Anterior cingulate cortex (tissue), 58 donors: Measurements from ENCODE around the gene SLCO2B1.
A peak's percentile ranks its signal among the peaks of the same experiment; 100 is the strongest.

Experiments used
- DNase-seq, 58 donors: peaks; one replicate each; lab custom pipeline; 2025; lab: John Stamatoyannopoulos, UW

Gene SLCO2B1

GRCh38 chr11:75208446-75208845, 57.5 kb downstream of the SLCO2B1 start:
- DNase-seq = no peak

- no peak for DNase-seq
Observed at GRCh38 chr11:75212411-75212810, 61.5 kb downstream of the SLCO2B1 start.

- DNase-seq = peak in 19 of 58 donors; percentile 3 to 49 (median 15)
Observed at GRCh38 chr11:75214411-75214821, 63.5 kb downstream of the SLCO2B1 start.

DNA sequence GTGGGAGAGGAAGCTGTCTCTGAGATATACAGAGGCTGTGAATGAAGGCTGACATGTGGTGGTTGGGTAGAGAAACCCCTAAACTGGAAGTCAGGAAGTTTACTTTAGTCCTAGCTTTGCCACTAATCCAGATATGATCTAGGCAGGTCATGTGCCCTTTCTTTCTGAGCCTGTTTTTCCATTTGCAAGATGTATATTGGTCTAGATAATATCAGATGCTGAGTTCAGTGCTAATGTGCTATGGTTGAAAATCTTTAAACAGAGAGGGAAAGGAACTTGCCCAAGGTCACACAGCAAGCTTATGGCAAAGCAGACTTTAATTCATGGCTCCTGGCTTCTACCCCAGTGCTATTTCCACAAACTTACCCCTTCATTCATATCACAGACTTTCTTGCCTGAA, 63.9 kb downstream of the SLCO2B1 start:
- no peak for DNase-seq

DNA sequence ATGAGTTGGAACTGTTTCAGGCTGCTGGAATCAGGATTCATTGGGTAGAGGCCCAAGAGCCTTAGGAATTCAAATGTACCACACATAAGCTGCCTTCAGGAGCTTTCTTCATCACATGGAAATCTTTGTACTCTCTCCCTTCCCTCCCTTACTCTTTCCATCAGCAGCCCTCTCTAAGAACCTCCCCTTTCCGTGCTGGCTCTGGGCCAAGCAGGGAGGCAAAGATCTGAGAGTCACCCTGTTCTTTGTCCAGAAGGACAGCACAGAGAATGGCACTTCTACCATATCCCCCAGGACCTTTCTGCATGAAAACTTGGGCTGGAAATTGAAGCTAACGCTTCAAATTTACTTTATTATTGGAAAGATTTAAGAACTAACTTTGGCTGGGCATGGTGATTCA, 69.0 kb downstream of the SLCO2B1 start:
- no peak for DNase-seq

DNA sequence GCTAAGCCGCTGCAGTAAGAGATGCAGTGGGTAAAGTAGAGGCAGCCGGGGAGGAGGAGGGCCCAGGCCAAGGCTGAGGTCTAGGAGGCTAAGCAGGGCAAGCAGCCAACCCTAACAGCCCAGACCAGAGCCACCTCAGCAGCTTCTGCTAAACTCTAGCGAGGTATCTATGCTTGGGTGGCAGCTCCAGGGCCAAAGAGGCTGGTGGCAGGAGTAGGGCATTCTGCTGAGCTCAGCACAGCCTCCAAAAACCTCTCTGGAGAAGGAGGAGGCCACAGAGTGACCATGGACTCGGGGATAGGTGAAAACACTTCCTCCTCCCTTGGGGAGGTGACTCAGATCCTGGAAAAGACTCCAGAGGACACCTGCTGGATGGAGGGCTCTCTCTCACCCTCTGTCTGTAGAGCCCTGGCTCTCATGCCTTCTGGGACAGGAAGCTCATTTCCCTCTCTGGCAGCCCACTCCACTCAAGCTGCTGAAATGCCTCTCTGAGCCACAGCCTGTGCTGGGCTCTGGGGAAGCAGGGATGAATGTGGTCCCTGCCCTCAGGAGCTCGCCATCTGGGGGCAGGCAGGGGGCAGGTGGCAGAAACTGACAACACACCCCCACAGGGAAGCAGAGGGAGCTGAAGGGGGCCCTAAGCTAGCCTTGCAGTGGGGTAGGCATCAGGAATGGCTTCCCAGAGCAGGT, 73.2 kb downstream of the SLCO2B1 start:
- no peak for DNase-seq

- DNase-seq = no peak
Observed at GRCh38 chr11:75225794-75226193, 74.9 kb downstream of the SLCO2B1 start.

- DNase-seq = peak in 5 of 58 donors; percentile 7 to 24 (median 10)
Observed at GRCh38 chr11:75229466-75229865, 78.6 kb downstream of the SLCO2B1 start.

DNA sequence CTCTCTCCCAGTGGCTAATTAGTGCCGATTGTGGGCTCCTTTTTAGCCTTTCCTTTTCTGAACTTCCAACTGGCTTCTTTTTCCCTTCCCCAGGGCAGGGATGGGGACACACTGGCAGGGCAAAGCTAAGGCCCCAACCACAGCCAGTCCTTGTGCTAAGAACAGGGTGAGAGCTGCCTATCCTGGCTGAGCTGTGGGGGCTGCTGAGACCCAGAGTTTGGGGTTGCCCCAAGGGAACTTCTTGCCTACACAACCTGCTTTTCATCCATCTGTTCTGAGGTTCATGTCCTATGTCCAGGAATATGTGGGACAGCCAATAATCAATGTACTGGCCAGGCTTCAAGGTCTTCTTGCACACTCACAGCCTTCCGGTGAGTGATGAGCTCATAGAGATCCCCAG, 79.7 kb downstream of the SLCO2B1 start:
- DNase-seq = peak in 4 of 58 donors; percentile 15 to 33 (median 24)

- DNase-seq = no peak
Observed at GRCh38 chr11:75233754-75234172, 82.9 kb downstream of the SLCO2B1 start.

DNA sequence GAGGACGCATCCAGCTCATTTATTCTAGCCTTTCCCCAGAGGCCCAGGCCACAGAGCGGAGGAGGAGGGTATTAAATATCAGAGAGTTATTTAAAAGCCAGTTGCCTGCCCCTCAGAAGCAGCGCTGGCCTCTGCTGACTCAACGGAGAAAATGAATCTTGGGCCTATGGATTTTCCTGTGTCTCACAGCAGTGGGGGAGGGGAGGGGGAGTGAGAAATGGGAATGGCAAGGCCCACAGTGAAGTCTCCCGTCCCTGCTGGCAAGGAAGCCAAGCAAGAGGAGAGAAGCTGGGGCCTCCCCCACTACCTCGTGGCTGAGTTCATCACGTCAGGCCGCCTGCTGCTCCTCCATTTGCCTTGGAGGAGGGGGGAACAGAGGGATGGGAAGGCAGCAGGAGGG, 85.2 kb downstream of the SLCO2B1 start:
- no peak for DNase-seq

- no peak for DNase-seq
Observed at GRCh38 chr11:75237050-75237449, 86.1 kb downstream of the SLCO2B1 start.

DNA sequence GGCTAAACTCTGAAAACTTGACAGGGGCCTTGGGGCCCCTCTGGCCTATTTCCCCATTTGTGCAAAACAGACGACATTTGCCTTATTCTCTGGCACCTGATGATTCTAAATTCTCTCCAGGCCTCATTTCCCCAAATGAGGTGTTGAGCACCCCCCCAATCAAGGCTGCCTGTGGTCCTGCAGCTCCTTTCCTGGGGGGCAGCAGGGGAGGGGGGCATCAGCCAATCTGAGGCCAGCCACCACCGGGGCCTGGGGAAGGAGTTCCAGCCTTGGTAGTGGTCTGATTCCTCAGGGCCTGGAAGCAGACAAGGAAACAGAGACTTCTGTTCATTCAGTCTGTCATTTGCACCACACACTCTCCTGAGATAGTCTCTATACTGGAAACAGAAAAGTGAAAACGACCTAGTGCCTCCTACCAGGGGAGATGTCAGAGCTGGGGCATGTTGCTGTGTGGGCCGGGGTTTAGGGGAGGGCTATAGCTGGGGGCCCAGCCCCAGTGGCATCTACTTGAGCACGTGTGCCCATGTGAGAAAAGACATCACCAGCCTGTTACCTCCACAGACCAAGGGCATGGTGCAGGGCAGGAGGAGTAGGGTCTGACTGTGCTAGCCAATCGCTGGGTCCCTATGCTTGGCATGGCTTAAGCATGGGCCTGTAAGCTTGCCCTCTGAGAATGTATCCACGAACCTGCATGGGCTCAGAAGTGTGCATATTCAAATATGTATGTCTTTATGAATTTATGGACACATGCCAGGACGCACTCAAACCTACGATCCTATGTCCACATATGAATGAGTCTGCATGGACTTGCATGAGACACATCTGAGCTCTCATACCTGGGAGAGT, 87.9 kb downstream of the SLCO2B1 start:
- DNase-seq = no peak

GRCh38 chr11:75239531-75240290, 88.8 kb downstream of the SLCO2B1 start:
- DNase-seq = no peak

DNA sequence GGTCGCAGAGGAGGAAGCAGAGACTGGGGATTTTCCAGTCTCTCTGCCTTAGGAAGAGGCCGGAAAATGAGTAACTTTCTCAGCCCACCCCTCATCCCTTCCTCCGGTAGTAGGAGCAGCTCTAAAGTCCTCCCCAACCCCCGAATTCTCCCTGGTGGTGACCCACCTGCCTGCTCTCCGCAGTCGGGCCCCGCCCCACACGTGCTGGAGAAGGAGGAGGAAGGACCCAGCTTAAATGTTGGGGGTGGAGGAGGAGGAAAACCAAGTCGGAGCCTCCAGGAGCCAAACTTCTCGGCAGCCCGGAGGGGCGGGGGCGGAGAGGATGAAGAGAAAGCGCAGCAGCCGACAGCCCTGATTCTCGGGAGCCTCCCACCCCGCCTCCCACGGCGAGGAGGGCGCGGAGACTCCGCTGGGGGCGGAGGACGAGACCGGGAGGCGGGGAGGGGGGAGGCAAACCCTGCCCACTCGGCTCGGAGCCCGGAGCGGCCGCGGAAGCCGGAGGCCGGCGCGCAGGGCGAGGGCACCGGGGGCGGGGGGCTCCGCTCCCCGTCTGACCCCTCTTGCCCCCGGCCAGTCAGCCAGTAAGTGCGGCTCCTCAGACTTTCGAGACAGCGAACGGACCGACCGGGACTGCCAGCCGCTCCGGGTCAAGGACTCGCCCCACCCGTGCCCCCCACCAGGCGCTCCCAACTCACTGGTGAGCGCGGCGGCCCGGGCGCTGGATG, 89.6 kb downstream of the SLCO2B1 start, which contains the start of gene TPBGL:
TSS of gene TPBGL (plus strand) at position 464 of the 725 bp plus-strand sequence. CDS start 276 bp downstream, outside the sequence.
- DNase-seq = peak in 11 of 58 donors; percentile 17 to 50 (median 34)

DNA sequence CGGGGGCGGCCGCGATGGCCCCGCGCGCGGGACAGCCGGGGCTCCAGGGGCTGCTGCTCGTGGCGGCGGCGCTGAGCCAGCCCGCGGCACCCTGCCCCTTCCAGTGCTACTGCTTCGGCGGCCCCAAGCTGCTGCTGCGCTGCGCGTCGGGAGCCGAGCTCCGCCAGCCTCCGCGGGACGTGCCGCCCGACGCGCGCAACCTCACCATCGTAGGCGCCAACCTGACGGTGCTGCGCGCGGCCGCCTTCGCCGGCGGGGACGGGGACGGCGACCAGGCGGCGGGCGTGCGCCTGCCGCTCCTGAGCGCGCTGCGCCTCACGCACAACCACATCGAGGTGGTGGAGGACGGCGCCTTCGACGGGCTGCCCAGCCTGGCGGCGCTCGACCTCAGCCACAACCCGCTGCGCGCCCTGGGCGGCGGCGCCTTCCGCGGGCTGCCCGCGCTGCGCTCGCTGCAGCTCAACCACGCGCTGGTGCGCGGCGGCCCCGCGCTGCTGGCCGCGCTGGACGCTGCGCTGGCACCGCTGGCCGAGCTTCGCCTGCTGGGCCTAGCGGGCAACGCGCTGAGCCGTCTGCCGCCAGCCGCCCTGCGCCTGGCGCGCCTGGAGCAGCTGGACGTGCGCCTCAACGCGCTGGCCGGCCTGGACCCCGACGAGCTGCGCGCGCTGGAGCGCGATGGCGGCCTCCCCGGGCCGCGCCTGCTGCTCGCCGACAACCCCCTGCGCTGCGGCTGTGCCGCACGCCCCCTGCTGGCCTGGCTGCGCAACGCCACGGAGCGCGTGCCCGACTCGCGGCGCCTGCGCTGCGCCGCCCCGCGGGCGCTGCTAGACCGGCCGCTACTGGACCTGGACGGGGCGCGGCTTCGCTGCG, 90.4 kb downstream of the SLCO2B1 start:
- DNase-seq = peak in 51 of 58 donors; percentile 27 to 85 (median 61)

DNA sequence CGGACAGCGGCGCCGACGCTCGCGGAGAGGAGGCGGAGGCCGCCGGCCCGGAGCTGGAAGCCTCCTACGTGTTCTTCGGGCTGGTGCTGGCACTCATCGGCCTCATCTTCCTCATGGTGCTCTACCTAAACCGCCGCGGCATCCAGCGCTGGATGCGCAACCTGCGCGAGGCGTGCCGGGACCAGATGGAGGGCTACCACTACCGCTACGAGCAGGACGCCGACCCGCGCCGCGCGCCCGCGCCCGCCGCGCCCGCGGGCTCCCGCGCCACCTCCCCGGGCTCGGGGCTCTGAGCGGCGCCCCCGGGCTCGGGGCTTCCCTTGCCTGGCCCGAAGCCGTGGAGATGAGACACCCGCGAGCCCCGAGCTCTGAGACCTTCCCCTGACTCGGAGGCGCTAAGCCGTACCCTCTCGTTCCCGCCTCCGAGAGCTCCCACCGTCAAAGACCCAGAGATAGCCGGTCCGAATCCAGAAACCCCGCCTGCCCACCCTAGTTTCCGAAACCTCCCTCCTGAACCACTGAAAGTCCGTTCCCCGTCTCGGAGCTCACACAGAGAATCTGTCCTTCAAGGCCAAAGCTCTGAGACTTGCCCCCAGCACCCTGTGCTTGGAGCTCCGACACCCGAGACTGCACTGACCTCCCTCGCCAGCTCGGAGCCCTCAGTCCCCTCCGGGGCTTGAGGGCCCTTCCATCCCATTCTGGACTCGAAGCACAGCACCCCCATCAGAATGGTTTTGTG, 91.2 kb downstream of the SLCO2B1 start:
- peak in 1 of 58 donors; percentile 69 for DNase-seq
